HFFc6 (cell line): ENCODE data around the gene MAP2K5. TPM values are rescaled to one million over a fixed set of nuclear protein-coding genes. Genes with fewer than 3 reads are reported as not detected.

ENCODE experiments used
- DNase-seq: peaks from one replicate; pipeline ENCODE4 v3.0.0-alpha.2; 2018
- H3K27ac Mint-ChIP-seq: 2 replicates; pipeline ENCODE4 v1.8.0; 2020; ENCODE audit warnings: mild to moderate bottlenecking, mixed read lengths
- H3K27me3 Mint-ChIP-seq: 2 replicates; pipeline ENCODE4 v1.8.0; 2021; ENCODE audit warnings: mild to moderate bottlenecking, moderate library complexity, mixed read lengths; ENCODE audit not compliant: insufficient read depth
- H3K36me3 Mint-ChIP-seq: 2 replicates; pipeline ENCODE4 v1.8.0; 2021; ENCODE audit warnings: low read depth, mixed read lengths
- H3K4me1 Mint-ChIP-seq: 2 replicates; pipeline ENCODE4 v1.8.0; 2020; ENCODE audit warnings: low read depth, mixed read lengths
- H3K4me3 Mint-ChIP-seq: 2 replicates; pipeline ENCODE4 v1.8.0; 2020; ENCODE audit warnings: mild to moderate bottlenecking, moderate library complexity, mixed read lengths
- H3K9me3 Mint-ChIP-seq: 2 replicates; pipeline ENCODE4 v1.8.0; 2020; ENCODE audit warnings: mild to moderate bottlenecking, mixed read lengths
- total RNA-seq, 6 experiments: library from RNA; stranded (reverse); fragmentation: NEBNext Ultra II Directional; extraction: Animal tissue kit (Norgen Biotek cat#: 25700); gene quantifications; 2 replicates in 1 of 6; 3 replicates in 5 of 6; pipeline ENCODE4 v1.2.3, GENCODE V29; 2021
- TF ChIP-seq, protein P1 (sequence below): fragments of 200-600 bp; sonication (generic); IDR thresholded peaks from 2 replicates; pipeline ENCODE4 v1.5.0; 2021; ENCODE audit warnings: antibody characterized with exemption, mild to moderate bottlenecking

Gene MAP2K5
- total RNA-seq, 6 experiments from 2014 or later: 10.2 to 14.3 (median 13.3) TPM

DNA sequence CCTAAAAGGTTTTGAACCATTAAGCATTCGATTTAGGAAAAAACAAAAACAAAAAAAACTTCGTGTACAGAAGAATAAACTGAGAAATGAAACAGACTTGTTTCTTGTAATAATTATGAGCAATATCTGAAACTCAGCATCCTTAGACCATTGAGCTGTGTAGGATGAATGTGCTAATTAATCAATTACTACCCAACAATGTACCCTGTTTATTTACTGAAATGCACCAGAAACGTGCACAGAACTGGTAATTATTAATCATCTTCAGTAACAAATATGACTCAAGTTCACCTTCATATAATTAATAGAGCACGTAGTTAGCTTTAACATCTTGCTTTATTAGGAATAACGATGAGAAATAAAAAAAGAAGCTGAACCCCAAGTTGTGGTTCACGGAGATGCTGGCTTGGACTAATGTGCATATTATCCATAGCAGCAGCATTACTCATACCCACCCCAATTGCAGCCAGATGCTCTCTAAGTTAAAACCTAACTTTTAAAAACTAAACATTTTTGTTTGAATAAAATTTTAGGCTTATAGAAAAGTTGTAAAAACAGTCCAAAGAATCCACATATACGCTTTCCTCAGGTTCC, 31.8 kb upstream of the MAP2K5 start:
- no peaks in the 10 kb centered on the region for H3K9me3 Mint-ChIP-seq
- TF ChIP-seq, protein P1, sequence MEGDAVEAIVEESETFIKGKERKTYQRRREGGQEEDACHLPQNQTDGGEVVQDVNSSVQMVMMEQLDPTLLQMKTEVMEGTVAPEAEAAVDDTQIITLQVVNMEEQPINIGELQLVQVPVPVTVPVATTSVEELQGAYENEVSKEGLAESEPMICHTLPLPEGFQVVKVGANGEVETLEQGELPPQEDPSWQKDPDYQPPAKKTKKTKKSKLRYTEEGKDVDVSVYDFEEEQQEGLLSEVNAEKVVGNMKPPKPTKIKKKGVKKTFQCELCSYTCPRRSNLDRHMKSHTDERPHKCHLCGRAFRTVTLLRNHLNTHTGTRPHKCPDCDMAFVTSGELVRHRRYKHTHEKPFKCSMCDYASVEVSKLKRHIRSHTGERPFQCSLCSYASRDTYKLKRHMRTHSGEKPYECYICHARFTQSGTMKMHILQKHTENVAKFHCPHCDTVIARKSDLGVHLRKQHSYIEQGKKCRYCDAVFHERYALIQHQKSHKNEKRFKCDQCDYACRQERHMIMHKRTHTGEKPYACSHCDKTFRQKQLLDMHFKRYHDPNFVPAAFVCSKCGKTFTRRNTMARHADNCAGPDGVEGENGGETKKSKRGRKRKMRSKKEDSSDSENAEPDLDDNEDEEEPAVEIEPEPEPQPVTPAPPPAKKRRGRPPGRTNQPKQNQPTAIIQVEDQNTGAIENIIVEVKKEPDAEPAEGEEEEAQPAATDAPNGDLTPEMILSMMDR: no peak
- H3K36me3 Mint-ChIP-seq: peaks cover 29% of the 10 kb centered on the region
- H3K4me1 Mint-ChIP-seq: peaks cover 49% of the 10 kb centered on the region
- no peaks in the 10 kb centered on the region for H3K27me3 Mint-ChIP-seq
- peak overlapping the region; percentile 59 for H3K4me3 Mint-ChIP-seq
- DNase-seq: peak; percentile 83
- peak overlapping the region; percentile 89 for H3K27ac Mint-ChIP-seq

DNA sequence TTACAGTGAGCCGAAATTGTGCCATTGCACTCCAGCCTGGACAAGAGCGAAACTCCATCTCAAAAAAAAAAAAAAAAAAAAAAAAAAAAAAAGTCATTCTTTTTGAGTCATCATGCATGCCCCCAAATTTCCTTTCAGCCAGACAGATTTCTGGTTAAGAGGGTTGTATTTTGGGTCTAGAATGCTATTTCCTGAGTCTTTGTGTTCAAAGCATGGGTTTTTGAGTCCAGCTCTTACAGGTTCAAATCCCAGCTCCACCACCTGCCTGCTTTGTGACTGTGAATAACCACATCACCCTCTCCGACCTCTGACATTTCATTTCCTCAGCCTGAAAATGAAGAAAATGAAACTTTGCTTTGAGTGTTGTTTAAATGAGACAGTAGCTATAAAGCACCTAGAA, 30.9 kb upstream of the MAP2K5 start:
- H3K4me1 Mint-ChIP-seq: peaks cover 43% of the 10 kb centered on the region
- peak overlapping the region; percentile 89 for H3K27ac Mint-ChIP-seq
- H3K27me3 Mint-ChIP-seq: no peaks in the 10 kb centered on the region
- peaks cover 29% of the 10 kb centered on the region for H3K36me3 Mint-ChIP-seq
- peak overlapping the region; percentile 64 for H3K4me3 Mint-ChIP-seq
- no peaks in the 10 kb centered on the region for H3K9me3 Mint-ChIP-seq
- TF ChIP-seq, protein P1: no peak
- no peak for DNase-seq

- Mint-ChIP-seq H3K9me3 (no peaks in the 10 kb centered on the region), H3K27me3 (no peaks in the 10 kb centered on the region), H3K4me1 (peaks cover 43% of the 10 kb centered on the region), H3K36me3 (peaks cover 29% of the 10 kb centered on the region), H3K4me3 (no peak overlapping the region; the same call in 1 of the 2 replicates), H3K27ac (peak overlapping the region; percentile 89; the same call in 1 of the 2 replicates)
- TF ChIP-seq, protein P1: no peak
- no peak for DNase-seq
Measured at GRCh38 chr15:67512140-67512539, 30.4 kb upstream of the MAP2K5 start.

GRCh38 chr15:67512933-67513714, 29.4 kb upstream of the MAP2K5 start:
- Mint-ChIP-seq H3K9me3 (no peaks in the 10 kb centered on the region), H3K27ac (0 out of 2 replicates have a peak overlapping the region, but pooled peaks have one; percentile 89), H3K4me1 (peaks cover 40% of the 10 kb centered on the region), H3K27me3 (no peaks in the 10 kb centered on the region), H3K36me3 (peaks cover 32% of the 10 kb centered on the region), H3K4me3 (no peak overlapping the region)
- TF ChIP-seq, protein P1: no peak
- no peak for DNase-seq

- TF ChIP-seq, protein P1: no peak
- DNase-seq: no peak
- H3K9me3 Mint-ChIP-seq: no peaks in the 10 kb centered on the region
- H3K4me1 Mint-ChIP-seq: peaks cover 25% of the 10 kb centered on the region
- no peak overlapping the region for H3K27ac Mint-ChIP-seq
- H3K27me3 Mint-ChIP-seq: no peaks in the 10 kb centered on the region
- peaks cover 36% of the 10 kb centered on the region for H3K36me3 Mint-ChIP-seq
- no peak overlapping the region for H3K4me3 Mint-ChIP-seq
Measured at GRCh38 chr15:67515090-67515489, 27.4 kb upstream of the MAP2K5 start.
